NCI-H1694 (cell line): ENCODE data around the gene RAPGEF3.

Source experiments
- DNase-seq: peaks from one replicate; lab custom pipeline; 2025; lab: John Stamatoyannopoulos, UW

The RAPGEF3 gene

GRCh38 chr12:47721431-47721973 is 37.2 kb downstream of the RAPGEF3 start:
- DNase-seq: no peak

GRCh38 chr12:47718531-47718930 is 40.1 kb downstream of the RAPGEF3 start:
- no peak for DNase-seq

GRCh38 chr12:47717443-47718193 is 41.1 kb downstream of the RAPGEF3 start:
- DNase-seq: peak; percentile 67

- DNase-seq: no peak
Observed at GRCh38 chr12:47717046-47717442, 41.6 kb downstream of the RAPGEF3 start.

- DNase-seq: no peak
Observed at GRCh38 chr12:47715877-47716548, 42.7 kb downstream of the RAPGEF3 start.

DNA sequence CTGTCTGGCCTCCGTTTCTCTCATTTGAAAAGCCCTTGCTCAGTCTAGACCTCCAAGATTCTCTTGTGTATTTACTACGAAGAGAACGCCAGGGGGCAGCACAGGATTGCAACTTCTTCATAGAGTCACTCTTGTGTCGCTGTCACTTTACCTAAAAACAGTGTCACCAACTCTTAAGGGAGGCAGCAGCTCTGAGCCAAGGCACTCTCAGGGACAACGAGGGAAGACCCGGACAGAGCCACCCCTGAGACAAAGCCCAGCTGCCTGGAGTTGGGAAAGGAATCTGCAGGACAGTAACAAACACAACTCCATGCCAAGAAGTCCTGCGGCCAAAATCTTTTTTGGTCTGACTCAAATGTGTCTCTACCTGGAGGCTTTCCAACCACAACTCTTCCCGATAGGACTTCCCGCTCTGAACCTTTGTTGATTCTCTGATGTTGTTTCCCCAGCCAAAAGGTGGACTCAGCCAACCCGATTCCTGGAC is 43.2 kb downstream of the RAPGEF3 start:
- DNase-seq: peak; percentile 76

GRCh38 chr12:47714826-47715386 is 43.8 kb downstream of the RAPGEF3 start:
- no peak for DNase-seq

DNA sequence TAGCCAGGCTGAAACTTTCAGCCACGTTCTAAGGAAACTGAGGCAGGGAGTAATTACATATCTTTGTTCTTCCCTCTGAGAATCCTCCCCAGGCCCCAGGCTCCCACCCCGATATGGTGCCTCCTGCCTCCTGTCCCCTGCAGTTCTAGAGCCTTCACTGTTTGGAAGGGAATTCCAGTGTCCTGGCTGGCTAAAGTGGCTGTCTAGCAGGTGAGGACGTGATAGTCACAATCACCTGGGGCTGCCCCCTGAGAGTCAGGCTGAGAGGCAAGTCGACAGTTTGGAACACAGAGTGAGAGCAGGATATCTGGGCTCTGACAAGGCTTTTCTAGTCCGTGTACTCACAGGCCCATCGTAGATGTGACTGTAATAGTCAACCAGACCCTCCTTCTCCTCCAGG is 46.5 kb downstream of the RAPGEF3 start:
- DNase-seq: no peak

DNA sequence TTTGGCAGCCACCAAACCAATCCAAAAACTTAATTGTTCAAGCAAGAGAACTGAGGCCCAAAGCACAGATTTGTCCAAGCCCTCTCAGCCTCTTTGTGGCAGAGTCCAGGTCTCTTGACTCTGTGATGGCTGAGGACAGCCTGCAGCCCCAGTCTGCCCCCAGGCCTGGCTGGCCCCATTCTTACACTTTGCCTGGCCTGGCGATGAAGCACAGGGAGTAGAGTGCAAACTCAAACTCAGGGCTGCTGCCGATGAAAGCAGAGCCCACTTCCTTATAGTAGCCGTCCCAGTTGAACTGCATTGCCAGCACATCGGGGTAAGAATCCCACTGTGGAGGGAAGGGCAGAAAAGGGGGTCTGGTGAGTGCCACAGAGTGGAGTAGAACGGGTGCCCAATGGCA is 47.2 kb downstream of the RAPGEF3 start:
- DNase-seq: no peak

DNA sequence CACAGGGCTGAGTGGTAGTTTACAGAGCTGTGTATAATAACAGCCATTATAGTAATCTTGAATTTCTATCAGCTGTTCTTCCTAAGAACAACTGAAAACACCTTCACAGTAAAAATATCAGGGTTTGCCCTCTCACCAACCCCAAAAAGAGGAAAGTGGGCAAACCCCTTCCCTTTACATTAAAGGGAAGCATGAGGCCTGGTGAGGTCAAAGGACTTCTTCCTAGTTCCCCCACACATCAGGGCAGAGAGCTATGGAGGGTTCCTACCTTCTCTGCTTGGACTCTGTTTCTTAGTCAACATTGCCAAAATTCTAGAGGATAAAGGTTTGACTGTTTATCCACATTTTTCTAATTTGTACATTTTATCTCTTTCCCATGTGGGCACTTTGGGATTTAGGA is 48.4 kb downstream of the RAPGEF3 start:
- DNase-seq: no peak

GRCh38 chr12:47709671-47710070 is 49.0 kb downstream of the RAPGEF3 start:
- DNase-seq: no peak

DNA sequence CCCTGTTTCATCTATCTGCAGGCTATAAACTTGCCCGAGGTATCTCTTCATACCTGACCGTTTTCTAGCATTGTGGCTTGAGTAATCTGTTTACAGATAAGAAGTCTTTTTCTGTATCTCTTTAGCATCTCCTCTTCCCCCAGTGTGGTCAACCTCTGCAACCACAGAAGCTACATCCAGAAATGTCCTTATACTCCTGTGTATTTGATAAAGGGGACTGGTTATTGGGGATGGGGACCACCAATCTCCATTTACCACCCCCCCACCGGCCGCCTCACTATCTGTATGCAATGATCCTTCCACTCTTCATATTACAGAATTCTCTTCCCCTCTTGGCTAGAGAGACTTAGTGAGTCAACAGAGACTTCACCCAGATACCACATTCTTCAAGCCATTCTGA is 49.4 kb downstream of the RAPGEF3 start:
- no peak for DNase-seq

- DNase-seq: no peak
Observed at GRCh38 chr12:47707905-47708543, 50.7 kb downstream of the RAPGEF3 start.

- no peak for DNase-seq
Observed at GRCh38 chr12:47707355-47707754, 51.3 kb downstream of the RAPGEF3 start.

DNA sequence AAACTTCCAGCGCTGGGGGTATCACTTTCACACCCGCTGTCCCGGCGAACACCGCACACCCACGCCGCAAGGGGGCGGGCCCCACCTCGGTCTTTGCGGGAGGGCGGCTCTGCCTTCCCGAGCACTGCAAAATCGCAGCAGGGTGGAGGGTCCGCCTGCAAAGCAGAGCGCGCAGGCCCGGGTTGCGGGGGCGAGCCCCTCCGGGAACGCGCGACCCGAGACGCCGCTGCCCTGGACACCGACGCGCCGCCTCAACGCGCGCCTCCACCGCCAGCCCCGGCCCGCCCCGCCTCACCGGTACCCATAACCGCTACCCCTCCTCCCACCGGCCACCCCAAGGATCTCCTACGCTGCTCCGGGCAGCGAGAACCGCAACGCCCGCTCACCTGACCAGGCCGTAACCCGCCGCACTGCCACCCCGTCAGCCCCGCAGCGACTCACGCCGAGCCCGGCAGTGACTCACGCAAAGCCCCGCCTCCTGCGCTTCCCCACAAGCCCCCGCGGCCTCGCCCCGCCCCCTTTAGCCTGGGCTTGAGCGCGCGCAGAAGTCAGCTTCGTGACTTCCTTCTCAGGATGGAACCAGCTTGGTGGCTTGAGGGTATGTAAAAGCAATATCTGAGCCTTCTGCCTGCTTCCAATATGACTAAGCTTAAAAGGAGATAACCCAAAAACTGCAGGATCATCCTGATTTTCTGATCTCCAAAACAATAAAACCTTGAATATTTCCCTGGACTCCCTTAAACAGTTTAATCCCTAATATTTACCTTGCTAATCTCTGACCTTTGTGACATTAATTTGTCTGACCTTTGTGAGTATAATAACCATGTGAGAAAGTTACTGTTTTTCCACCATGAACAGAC is 52.9 kb downstream of the RAPGEF3 start, which contains the start of gene RPAP3:
TSS of gene RPAP3 (minus strand) at position 465 of the 860 bp plus-strand sequence. CDS start 3,190 bp downstream, outside the sequence.
- peak; percentile 63 for DNase-seq

DNA sequence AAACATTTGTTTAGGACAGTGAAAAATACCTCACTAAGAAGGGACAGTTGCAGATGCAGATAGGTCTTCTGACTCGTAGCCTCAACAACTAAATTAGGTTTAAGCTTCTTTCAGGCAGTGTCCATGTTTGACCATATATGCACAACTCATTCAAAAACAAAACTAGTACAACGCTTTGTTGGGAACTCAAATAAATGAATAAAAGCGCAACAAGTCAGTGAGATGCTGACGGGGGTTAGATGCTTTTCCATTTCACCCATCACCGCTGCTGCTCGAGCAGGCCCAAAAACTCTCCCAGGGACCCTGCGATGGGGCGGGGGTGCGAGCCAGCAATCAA is 53.5 kb downstream of the RAPGEF3 start:
- no peak for DNase-seq

GRCh38 chr12:47704719-47705118 is 54.0 kb downstream of the RAPGEF3 start:
- no peak for DNase-seq

GRCh38 chr12:47700263-47700662 is 58.4 kb downstream of the RAPGEF3 start:
- DNase-seq: no peak

DNA sequence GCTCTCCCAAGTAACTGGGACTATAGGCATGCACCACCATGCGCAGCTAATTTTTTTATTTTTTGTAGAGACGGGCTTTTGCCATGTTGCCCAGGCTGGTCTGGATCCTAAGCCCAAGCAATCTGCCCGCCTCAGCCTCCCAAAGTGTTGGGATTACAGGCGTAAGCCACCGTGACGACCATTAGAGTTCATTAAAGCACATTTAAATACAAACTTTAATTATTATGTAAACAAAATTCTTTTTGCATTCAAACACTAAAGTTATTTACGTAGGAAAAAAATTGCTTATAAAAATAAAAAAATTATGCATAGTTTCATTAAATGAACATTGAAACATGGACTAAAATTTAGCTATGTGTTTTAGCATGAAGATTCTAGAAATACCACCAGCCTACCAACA is 60.0 kb downstream of the RAPGEF3 start:
- DNase-seq: no peak

GRCh38 chr12:47698055-47698454 is 60.6 kb downstream of the RAPGEF3 start:
- DNase-seq: no peak

GRCh38 chr12:47689215-47689614 is 69.5 kb downstream of the RAPGEF3 start:
- DNase-seq: no peak
